Gastroesophageal sphincter (tissue), 3 donors: ENCODE data around the gene TDG.

Experiments used
- EP300 ChIP-seq: sonication (generic); formaldehyde crosslinking; IDR thresholded peaks from one replicate; pipeline ENCODE4 v1.6.1; 2017; ENCODE audit warnings: antibody characterized with exemption, mild to moderate bottlenecking
- POLR2A ChIP-seq, 2 donors: fragments of 450-650 bp; IDR thresholded peaks; one replicate each; pipeline ENCODE4 v1.6.1; 2017; ENCODE audit warnings: antibody characterized with exemption in 2 of 2, mild to moderate bottlenecking in 2 of 2, moderate library complexity in 1 of 2
- POLR2AphosphoS5 ChIP-seq: sonication (generic); formaldehyde crosslinking; IDR thresholded peaks from one replicate; pipeline ENCODE4 v1.6.1; 2017; ENCODE audit warnings: antibody characterized with exemption
- TF ChIP-seq, protein P1 (sequence below), 4 experiments: fragments of 200-600 bp in 2 of 4; fragments of 450-650 bp in 2 of 4; sonication (generic) in 1 of 4; IDR thresholded peaks; one replicate each; pipeline ENCODE4 v1.5.1; 2017 to 2019; ENCODE audit warnings: antibody characterized with exemption in 4 of 4, mild to moderate bottlenecking in 2 of 4, moderate library complexity in 2 of 4

DNA sequence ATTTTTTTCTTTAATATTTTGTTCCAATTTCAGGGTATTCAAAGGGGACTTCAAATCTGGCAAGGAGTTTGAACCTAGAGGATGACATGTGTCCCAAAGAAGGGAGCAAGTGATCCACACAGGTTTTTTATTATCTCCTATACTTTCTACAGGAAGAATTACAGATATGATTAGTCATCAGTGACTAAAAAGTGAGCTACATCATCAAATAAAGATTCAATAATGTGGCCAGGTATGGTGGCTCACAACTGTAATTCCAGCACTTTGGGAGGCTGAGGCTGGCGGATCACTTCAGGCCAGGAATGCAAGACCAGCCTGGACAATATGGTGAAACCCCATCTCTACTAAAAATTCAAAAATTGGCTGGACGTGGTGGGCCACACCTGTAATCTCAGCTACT is 60.1 kb downstream of the TDG start:
- TF ChIP-seq, protein P1, sequence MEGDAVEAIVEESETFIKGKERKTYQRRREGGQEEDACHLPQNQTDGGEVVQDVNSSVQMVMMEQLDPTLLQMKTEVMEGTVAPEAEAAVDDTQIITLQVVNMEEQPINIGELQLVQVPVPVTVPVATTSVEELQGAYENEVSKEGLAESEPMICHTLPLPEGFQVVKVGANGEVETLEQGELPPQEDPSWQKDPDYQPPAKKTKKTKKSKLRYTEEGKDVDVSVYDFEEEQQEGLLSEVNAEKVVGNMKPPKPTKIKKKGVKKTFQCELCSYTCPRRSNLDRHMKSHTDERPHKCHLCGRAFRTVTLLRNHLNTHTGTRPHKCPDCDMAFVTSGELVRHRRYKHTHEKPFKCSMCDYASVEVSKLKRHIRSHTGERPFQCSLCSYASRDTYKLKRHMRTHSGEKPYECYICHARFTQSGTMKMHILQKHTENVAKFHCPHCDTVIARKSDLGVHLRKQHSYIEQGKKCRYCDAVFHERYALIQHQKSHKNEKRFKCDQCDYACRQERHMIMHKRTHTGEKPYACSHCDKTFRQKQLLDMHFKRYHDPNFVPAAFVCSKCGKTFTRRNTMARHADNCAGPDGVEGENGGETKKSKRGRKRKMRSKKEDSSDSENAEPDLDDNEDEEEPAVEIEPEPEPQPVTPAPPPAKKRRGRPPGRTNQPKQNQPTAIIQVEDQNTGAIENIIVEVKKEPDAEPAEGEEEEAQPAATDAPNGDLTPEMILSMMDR (IDR thresholded peaks at IDR 0.05) = no peak
- TF ChIP-seq POLR2A (IDR thresholded peaks at IDR 0.05) (no peak), EP300 (no peak), POLR2AphosphoS5 (no peak)
